ENCODE measurements around the gene RIMS4. TPM values are rescaled to one million over a fixed set of nuclear protein-coding genes. Genes with fewer than 3 reads are reported as not detected.

RIMS4 gene
- total RNA-seq, 1 experiment from 2014 or later = 16.3 TPM

GRCh38 chr20:44802702-44803101 lies 7.6 kb downstream of the RIMS4 start:
- no peaks in the 10 kb centered on the region for H3K23me2 ChIP-seq (ENCODE audit: insufficient read length, low read depth, low read length, poor library complexity, severe bottlenecking)
- H4K20me1 ChIP-seq (ENCODE audit: control insufficient read depth, insufficient read depth, insufficient read length) = no peaks in the 10 kb centered on the region
- no peak overlapping the region for H3K4me3 Mint-ChIP-seq
- no peak overlapping the region for H4K8ac ChIP-seq (replicated peaks; ENCODE audit: insufficient read length, low read depth, low read length)
- H3K4ac ChIP-seq (ENCODE audit: low read depth, low read length) = no peak overlapping the region
- no peak overlapping the region for H4K5ac ChIP-seq (ENCODE audit: insufficient read length, low read depth, low read length)
- no peak for DNase-seq
- no peak overlapping the region for H3K56ac ChIP-seq (ENCODE audit: insufficient read length, low read depth, low read length)
- H3K4me1 ChIP-seq (ENCODE audit: insufficient read depth, low read length) = no peaks in the 10 kb centered on the region
- WGBS (ENCODE audit: extremely low coverage, insufficient read length, low lambda C conversion rate) = no CpG with 5 or more reads among the region's 4 CpGs
- no peak overlapping the region for H4K91ac ChIP-seq (ENCODE audit: insufficient read length, low read depth, low read length)
- no peak for TF ChIP-seq CTCF (conservative IDR thresholded peaks at IDR 0.05)
- H2BK5ac ChIP-seq (ENCODE audit: insufficient read length, low read length) = no peak overlapping the region
- H2AFZ ChIP-seq (ENCODE audit: low read length) = no peak overlapping the region
- no peak overlapping the region for H3K27ac ChIP-seq (ENCODE audit: insufficient read length, low read depth, low read length)
- no peaks in the 10 kb centered on the region for H3K27me3 ChIP-seq (ENCODE audit: insufficient read depth, low read length)
- H3K79me1 ChIP-seq (ENCODE audit: insufficient read depth, low read depth, low read length, poor library complexity, severe bottlenecking) = no peaks in the 10 kb centered on the region
- no peaks in the 10 kb centered on the region for H3K9me3 Mint-ChIP-seq
- no peak overlapping the region for H2BK120ac ChIP-seq (ENCODE audit: low read depth, low read length, poor library complexity, severe bottlenecking)
- no peak overlapping the region for H3K18ac ChIP-seq (ENCODE audit: insufficient read length, low read depth, low read length)
- H3K79me2 ChIP-seq (ENCODE audit: insufficient read depth, low read length) = no peaks in the 10 kb centered on the region; the same call in 1 of the 2 replicates
- H3K36me3 Mint-ChIP-seq (ENCODE audit: insufficient read depth in 1 of 3, low read depth in 3 of 3) = peaks cover 0 to 11% (median 0%) of the 10 kb centered on the region in 3 experiments; a peak in 4 of 7 replicates
- H3K4me2 ChIP-seq (ENCODE audit: insufficient read depth, insufficient read length, low read length) = no peak overlapping the region
- H2BK12ac ChIP-seq (ENCODE audit: insufficient read length, low read depth, low read length) = no peak overlapping the region
- H2BK15ac ChIP-seq (ENCODE audit: low read depth, low read length) = no peak overlapping the region
- no peak overlapping the region for H3K23ac ChIP-seq (ENCODE audit: insufficient read length, low read depth, low read length)
- peaks cover 16% of the 10 kb centered on the region for H3K27me3 Mint-ChIP-seq (ENCODE audit: low read depth)
- no peak overlapping the region for H3K14ac ChIP-seq (ENCODE audit: insufficient read depth, low read length)
- no peak overlapping the region for H3T11ph ChIP-seq (ENCODE audit: low read length)
- peaks cover 0 to 30% of the 10 kb centered on the region in 2 experiments; a peak in 3 of 4 replicates for H3K4me1 Mint-ChIP-seq
- H2AK5ac ChIP-seq (ENCODE audit: insufficient read length, low read length) = no peak overlapping the region
- H3K9ac ChIP-seq (ENCODE audit: extremely low read depth, insufficient read length, low read length) = no peak overlapping the region
- no peak overlapping the region; a peak in 1 of 7 replicates for H3K27ac Mint-ChIP-seq
- no peak overlapping the region for H2BK20ac ChIP-seq (ENCODE audit: low read depth, low read length, poor library complexity, severe bottlenecking)
- H3K9me3 ChIP-seq (ENCODE audit: control insufficient read depth, low read depth, low read length) = no peaks in the 10 kb centered on the region

Measured in H9 (cell line).